ENCODE measurements around the gene B3GNT5.

DNA sequence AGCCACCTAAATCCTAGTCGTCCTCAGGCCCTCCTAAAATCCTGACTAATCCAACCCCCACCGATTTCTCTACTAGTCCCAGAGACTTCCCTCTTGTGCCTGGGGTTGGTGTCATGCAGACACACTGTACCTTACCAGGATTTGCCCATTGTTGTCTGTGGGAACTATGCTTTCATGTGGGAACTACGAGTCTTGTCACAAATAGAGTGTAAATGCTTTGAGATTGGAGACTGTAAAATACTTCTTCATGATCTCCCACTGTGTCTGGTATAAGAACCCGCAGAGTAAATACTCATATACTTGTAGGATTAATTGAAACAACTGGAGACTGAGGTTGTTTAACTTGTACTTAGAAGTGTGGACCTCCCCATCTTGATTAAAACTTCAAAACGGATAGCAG, 11.2 kb downstream of the B3GNT5 start:
- TF ChIP-seq, protein P1, sequence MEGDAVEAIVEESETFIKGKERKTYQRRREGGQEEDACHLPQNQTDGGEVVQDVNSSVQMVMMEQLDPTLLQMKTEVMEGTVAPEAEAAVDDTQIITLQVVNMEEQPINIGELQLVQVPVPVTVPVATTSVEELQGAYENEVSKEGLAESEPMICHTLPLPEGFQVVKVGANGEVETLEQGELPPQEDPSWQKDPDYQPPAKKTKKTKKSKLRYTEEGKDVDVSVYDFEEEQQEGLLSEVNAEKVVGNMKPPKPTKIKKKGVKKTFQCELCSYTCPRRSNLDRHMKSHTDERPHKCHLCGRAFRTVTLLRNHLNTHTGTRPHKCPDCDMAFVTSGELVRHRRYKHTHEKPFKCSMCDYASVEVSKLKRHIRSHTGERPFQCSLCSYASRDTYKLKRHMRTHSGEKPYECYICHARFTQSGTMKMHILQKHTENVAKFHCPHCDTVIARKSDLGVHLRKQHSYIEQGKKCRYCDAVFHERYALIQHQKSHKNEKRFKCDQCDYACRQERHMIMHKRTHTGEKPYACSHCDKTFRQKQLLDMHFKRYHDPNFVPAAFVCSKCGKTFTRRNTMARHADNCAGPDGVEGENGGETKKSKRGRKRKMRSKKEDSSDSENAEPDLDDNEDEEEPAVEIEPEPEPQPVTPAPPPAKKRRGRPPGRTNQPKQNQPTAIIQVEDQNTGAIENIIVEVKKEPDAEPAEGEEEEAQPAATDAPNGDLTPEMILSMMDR (conservative IDR thresholded peaks at IDR 0.05; ENCODE audit: low read depth, low read length), result no peak
- TF ChIP-seq EZH2 (IDR thresholded peaks at IDR 0.05; ENCODE audit: borderline replicate concordance, low read depth, low read length, poor library complexity, severe bottlenecking), result no peak
